Nasal cavity respiratory epithelium epithelial cell of viscerocranial mucosa (primary cell): ENCODE data around the gene TIMM23. TPM values are rescaled to one million over a fixed set of nuclear protein-coding genes. Genes with fewer than 3 reads are reported as not detected.

Source experiments
- total RNA-seq: library from RNA; depleted of rRNA; stranded (reverse); fragments of >200 nt; gene quantifications from 2 replicates; pipeline ENCODE4 v1.2.3, GENCODE V29; 2014

Gene TIMM23, protein sequence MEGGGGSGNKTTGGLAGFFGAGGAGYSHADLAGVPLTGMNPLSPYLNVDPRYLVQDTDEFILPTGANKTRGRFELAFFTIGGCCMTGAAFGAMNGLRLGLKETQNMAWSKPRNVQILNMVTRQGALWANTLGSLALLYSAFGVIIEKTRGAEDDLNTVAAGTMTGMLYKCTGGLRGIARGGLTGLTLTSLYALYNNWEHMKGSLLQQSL
- total RNA-seq = 63.5 and 94.7 TPM in 2 replicates

DNA sequence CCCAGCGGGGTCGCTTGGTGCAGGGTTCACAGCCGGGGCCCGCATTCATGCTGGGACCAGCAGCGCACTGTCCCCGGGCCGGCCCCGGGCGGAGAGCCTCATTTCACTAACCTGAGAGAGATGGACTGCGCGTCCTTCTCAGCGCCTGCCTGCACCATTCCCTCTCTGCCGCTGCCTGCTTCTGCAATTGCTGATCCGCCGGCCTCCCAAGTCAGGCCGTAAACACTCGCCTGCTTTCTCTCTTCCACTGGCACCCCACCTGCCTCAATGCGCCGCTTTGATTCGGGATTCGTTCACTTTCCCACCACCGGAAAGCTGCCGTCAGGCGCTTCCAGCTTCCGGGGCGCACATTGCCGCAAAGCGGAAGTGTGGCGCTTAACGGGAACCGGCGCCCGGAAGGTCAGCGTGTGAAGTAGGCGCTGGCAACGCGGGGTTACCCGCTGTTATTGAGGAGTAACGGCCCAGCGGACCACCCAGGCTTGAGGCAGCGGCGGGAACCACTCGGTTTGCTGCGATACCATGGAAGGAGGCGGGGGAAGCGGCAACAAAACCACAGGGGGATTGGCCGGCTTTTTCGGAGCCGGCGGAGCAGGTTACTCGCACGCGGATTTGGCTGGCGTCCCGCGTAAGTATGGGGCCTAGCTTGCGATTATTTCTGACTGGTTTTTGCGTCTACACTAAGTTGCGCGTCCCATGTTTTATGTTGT is at the start of gene TIMM23:
Gene TIMM23 (plus strand): TSS at position 384 of the 707 bp plus-strand sequence. CDS start 136 bp downstream, at position 520.

DNA sequence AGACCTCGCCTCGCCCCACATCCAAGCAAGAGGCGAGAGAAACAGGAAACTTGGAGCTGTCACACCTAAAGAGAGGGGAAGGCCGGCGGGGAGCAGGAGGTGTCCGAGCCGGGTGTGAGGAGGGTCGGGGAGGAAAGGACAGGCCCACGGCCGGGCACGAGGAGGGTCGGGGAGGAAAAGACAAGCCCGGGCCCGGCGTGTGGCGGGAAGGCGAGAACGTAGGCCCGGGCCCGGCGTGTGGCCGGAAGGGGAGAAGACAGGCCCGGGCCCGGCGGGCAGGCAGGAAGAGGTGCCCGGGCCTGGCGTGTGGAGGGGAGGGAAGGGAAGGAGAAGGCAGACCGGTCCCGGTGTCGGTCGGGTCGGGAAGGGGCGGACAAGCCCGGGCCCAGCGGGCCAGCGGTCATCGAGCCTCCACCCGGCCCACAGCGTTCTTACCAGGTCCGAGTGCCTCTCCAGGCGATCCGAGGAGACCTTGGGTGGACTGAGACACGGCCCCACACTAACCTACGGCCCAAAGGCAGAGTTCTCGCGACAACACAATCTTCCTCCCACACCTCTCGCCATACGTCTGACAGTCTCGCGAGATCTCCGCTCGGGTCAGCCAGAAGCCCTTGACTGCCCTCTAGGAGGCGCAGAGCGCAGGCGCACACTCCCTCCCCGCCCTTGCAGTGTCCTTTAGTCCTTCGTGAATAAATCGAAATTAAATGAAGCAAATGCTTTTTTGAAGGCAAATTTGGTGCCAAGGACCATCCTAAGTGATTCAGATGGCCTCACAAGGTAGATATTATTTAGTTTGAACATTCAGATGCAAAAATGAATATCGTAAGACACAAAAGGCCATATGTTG is 58.0 kb downstream of the TIMM23 start, which contains the start of gene NCOA4:
Gene NCOA4 (minus strand): TSS at position 533 of the 847 bp plus-strand sequence. CDS start 13,943 bp downstream, outside the sequence.

DNA sequence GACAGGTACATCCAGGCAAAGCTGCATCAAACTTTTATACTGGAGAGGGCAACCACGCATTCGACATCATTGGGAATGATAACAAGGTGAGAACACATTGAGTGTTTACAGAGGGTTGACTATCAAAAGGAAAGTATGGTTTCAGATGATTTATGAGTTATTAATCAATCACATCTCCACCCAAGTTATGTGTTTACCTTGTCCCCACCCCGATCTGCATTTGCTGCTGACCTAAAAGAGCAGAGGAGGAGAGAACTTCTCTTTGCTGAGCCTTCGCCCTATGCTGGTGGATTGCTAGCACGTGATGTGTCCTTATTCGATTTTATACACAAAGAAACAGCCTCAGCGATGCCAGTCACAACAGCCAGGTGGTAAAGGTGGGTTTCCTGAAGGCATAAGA is 74.0 kb downstream of the TIMM23 start, which contains the start of gene MSMB:
Gene MSMB (minus strand): TSS at position 9 of the 400 bp plus-strand sequence. CDS start 32 bp downstream, outside the sequence.

Other genes starting within 250 kb of the TIMM23 start
- gene WASHC2C, start 245.2 kb upstream of the TIMM23 start, total RNA-seq = 26.4 and 30.4 TPM in 2 replicates
- gene AGAP4, start 125.0 kb upstream of the TIMM23 start, total RNA-seq = 2.4 and 8.4 TPM in 2 replicates
- 157 and 242 TPM in 2 replicates for gene NCOA4, start 58.1 kb downstream of the TIMM23 start, total RNA-seq
- gene MSMB, start 73.8 kb downstream of the TIMM23 start, total RNA-seq = 0.34 and 21.0 TPM in 2 replicates